ENCODE data around the gene BTBD2. TPM values are rescaled to one million over a fixed set of nuclear protein-coding genes. Genes with fewer than 3 reads are reported as not detected.
A peak's percentile ranks its signal among the peaks of the same experiment; 100 is the strongest.

BTBD2 gene
- total and polyA plus RNA-seq, 7 donors = 30.1 to 68.4 (median 56.3) TPM

- Histone ChIP-seq H3K36me3 (ENCODE audit: insufficient read depth in 1 of 2, low read depth in 1 of 2) (peaks cover 0 to 6% of the 10 kb centered on the region in 2 donors), H3K9me3 (peaks cover 8% of the 10 kb centered on the region), H3K27ac (peak overlapping the region; percentile 99), H3K27me3 (ENCODE audit: insufficient read depth in 3 of 3, low read length in 2 of 3) (no peaks in the 10 kb centered on the region), H3K4me3 (no peak overlapping the region), H3K4me1 (peaks cover 19% of the 10 kb centered on the region)
- DNase-seq (peak in 1 of 2 donors; percentile 36), ATAC-seq (no peak)
- 92 to 96% (median 96%) methylated on average over 6 of the region's 6 CpGs for WGBS, 3 donors
- intact Hi-C loops (cut with DNase I) = no loop called here
- TF ChIP-seq CTCF (IDR thresholded peaks at IDR 0.05) = no peak
These were observed 17.8 kb upstream of the BTBD2 start for GRCh38 chr19:2033115-2033824.

GRCh38 chr19:2032296-2032941, 16.9 kb upstream of the BTBD2 start:
- peaks cover 8% of the 10 kb centered on the region for H3K9me3 ChIP-seq
- ATAC-seq = peak; percentile 78 to 93 (median 85)
- intact Hi-C loops (cut with DNase I) = no loop called here
- peak; percentile 96 to 99 for DNase-seq
- no peaks in the 10 kb centered on the region for H3K36me3 ChIP-seq (ENCODE audit: insufficient read depth in 1 of 2, low read depth in 1 of 2)
- H3K4me3 ChIP-seq = peak overlapping the region; percentile 50
- no peak for TF ChIP-seq CTCF (IDR thresholded peaks at IDR 0.05)
- H3K27ac ChIP-seq = peak overlapping the region; percentile 99
- H3K4me1 ChIP-seq = peaks cover 19% of the 10 kb centered on the region
- H3K27me3 ChIP-seq (ENCODE audit: insufficient read depth in 3 of 3, low read length in 2 of 3) = no peaks in the 10 kb centered on the region
- WGBS, 3 donors = 7% methylated on average over 18 to 19 of the region's 19 CpGs

- H3K4me3 ChIP-seq = no peak overlapping the region
- ATAC-seq (no peak), DNase-seq (peak; percentile 28 to 65)
- no peak overlapping the region for H3K27ac ChIP-seq
- WGBS, 3 donors = 61 to 69% (median 68%) methylated on average over 9 of the region's 9 CpGs
- no peaks in the 10 kb centered on the region for H3K9me3 ChIP-seq
- intact Hi-C loops (cut with DNase I) = loop anchor here in 1 of 2 donors (5.0 kb wide), 1 partner anchor 40 kb away; no protein-coding TSS in a partner anchor
- no peaks in the 10 kb centered on the region for H3K27me3 ChIP-seq (ENCODE audit: insufficient read depth in 3 of 3, low read length in 2 of 3)
- no peaks in the 10 kb centered on the region for H3K36me3 ChIP-seq (ENCODE audit: insufficient read depth in 1 of 2, low read depth in 1 of 2)
- peaks cover 14% of the 10 kb centered on the region for H3K4me1 ChIP-seq
- TF ChIP-seq CTCF (IDR thresholded peaks at IDR 0.05) = no peak
These were observed 11.8 kb upstream of the BTBD2 start for GRCh38 chr19:2027361-2027760.

- H3K27ac ChIP-seq = no peak overlapping the region
- intact Hi-C loops (cut with DNase I) = loop anchor here in 1 of 2 donors (5.0 kb wide), 1 partner anchor 41 kb away; no protein-coding TSS in a partner anchor
- ATAC-seq = no peak
These were observed 11.3 kb upstream of the BTBD2 start for GRCh38 chr19:2026770-2027169.

More at GRCh38 chr19:2026770-2027169, 11.3 kb upstream of the BTBD2 start:
- WGBS, 3 donors = 84 to 86% (median 85%) methylated on average over 10 of the region's 10 CpGs
- no peaks in the 10 kb centered on the region for H3K9me3 ChIP-seq
- no peak for DNase-seq
- no peak for TF ChIP-seq CTCF (IDR thresholded peaks at IDR 0.05)
- H3K4me1 ChIP-seq = peaks cover 8% of the 10 kb centered on the region
- no peaks in the 10 kb centered on the region for H3K27me3 ChIP-seq (ENCODE audit: insufficient read depth in 3 of 3, low read length in 2 of 3)
- no peak overlapping the region for H3K4me3 ChIP-seq
- no peaks in the 10 kb centered on the region for H3K36me3 ChIP-seq (ENCODE audit: insufficient read depth in 1 of 2, low read depth in 1 of 2)

All from psoas muscle (tissue), 8 donors.